H1 (cell line): ENCODE data around the gene SMIM20. TPM values are rescaled to one million over a fixed set of nuclear protein-coding genes. Genes with fewer than 3 reads are reported as not detected.

Experiments
- CTCF ChIA-PET: fragments of 300-600 bp; sonication (Branson Sonifier 250); formaldehyde crosslinking; loops from one replicate; lab custom pipeline; 2021; ENCODE audit not compliant: partially characterized antibody; lab: Charles Lee
- POLR2A ChIA-PET: fragments of 300-600 bp; sonication (Branson Sonifier 250); formaldehyde crosslinking; loops from one replicate; lab custom pipeline; 2021; ENCODE audit warnings: inconsistent platforms; ENCODE audit not compliant: partially characterized antibody; lab: Charles Lee
- DNase-seq, 2 experiments: peaks; one replicate each; pipeline versions ENCODE4 v3.0.0 to v3.0.0-alpha.2; 2010 to 2022; ENCODE audit warnings: low spot score in 2 of 2, low read depth in 1 of 2, mixed read lengths in 1 of 2
- FAIRE-seq: peaks from 2 replicates; lab custom pipeline; 2011; peaks lifted over from hg19 to GRCh38; lab: Jason Lieb, UNC
- H2AFZ ChIP-seq: 2 replicates; pipeline ENCODE4 v1.8.1; 2012; ENCODE audit warnings: low read length, inconsistent platforms
- H2AK5ac ChIP-seq: 2 replicates; pipeline ENCODE4 v1.6.1; 2013; ENCODE audit warnings: low read depth, low read length
- H2BK120ac ChIP-seq: replicated peaks from 2 replicates; pipeline ENCODE3; 2013; ENCODE audit warnings: low read depth, low read length, inconsistent platforms
- H2BK12ac ChIP-seq: 2 replicates; pipeline ENCODE4 v1.6.1; 2013; ENCODE audit warnings: low read depth, low read length
- H2BK15ac ChIP-seq: 2 replicates; pipeline ENCODE4 v1.6.1; 2013; ENCODE audit warnings: low read length
- H2BK20ac ChIP-seq: 2 replicates; pipeline ENCODE4 v1.6.1; 2013; ENCODE audit warnings: low read length
- H2BK5ac ChIP-seq: 2 replicates; pipeline ENCODE4 v1.6.1; 2013; ENCODE audit warnings: low read depth, low read length
- H3K14ac ChIP-seq: 2 replicates; pipeline ENCODE4 v1.6.1; 2013; ENCODE audit warnings: inconsistent platforms; ENCODE audit not compliant: insufficient read length
- H3K18ac ChIP-seq: 2 replicates; pipeline ENCODE4 v1.6.1; 2013; ENCODE audit warnings: low read length; ENCODE audit errors: extremely low read depth
- H3K23ac ChIP-seq: 2 replicates; pipeline ENCODE4 v1.6.1; 2013; ENCODE audit warnings: inconsistent platforms; ENCODE audit not compliant: insufficient read length
- H3K23me2 ChIP-seq: 2 replicates; pipeline ENCODE4 v1.6.1; 2013; ENCODE audit warnings: low read depth, low read length
- H3K27ac ChIP-seq: 2 replicates; pipeline ENCODE4 v1.6.1; 2011; ENCODE audit warnings: low read depth, low read length, inconsistent platforms
- H3K27me3 ChIP-seq, 4 experiments: replicated peaks in 1 of 4; 1 replicate in 1 of 4; 2 replicates in 3 of 4; pipeline versions ENCODE4 v1.6.1 to v1.8.1; 2011 to 2013; ENCODE audit warnings: low read length in 3 of 4, mild to moderate bottlenecking in 3 of 4, inconsistent platforms in 2 of 4, mixed read lengths in 2 of 4, moderate library complexity in 1 of 4; ENCODE audit not compliant: control insufficient read depth in 3 of 4, insufficient read depth in 3 of 4; ENCODE audit errors: extremely low read depth in 1 of 4
- H3K36me3 ChIP-seq, 4 experiments: 2 replicates each; pipeline versions ENCODE4 v1.6.1 to v1.8.1; 2011 to 2013; ENCODE audit warnings: mild to moderate bottlenecking in 4 of 4, low read length in 3 of 4, moderate library complexity in 2 of 4, control low read depth in 1 of 4, inconsistent platforms in 1 of 4; ENCODE audit not compliant: insufficient read depth in 4 of 4, control insufficient read depth in 2 of 4
- H3K4ac ChIP-seq: replicated peaks from 2 replicates; pipeline ENCODE3; 2013; ENCODE audit warnings: low read length, low read depth, mixed read lengths, inconsistent platforms; ENCODE audit not compliant: insufficient read length
- H3K4me1 ChIP-seq, 4 experiments: replicated peaks in 1 of 4; 1 replicate in 1 of 4; 2 replicates in 3 of 4; pipeline versions ENCODE4 v1.6.1 to v1.8.1; 2011 to 2013; ENCODE audit warnings: low read length in 3 of 4, inconsistent platforms in 2 of 4, mixed read lengths in 1 of 4; ENCODE audit not compliant: insufficient read depth in 4 of 4, control insufficient read depth in 3 of 4
- H3K4me2 ChIP-seq, 2 experiments: 2 replicates each; pipeline versions ENCODE4 v1.6.1 to v1.8.1; 2011 to 2013; ENCODE audit warnings: low read depth in 2 of 2, low read length in 2 of 2, control low read depth in 1 of 2, inconsistent platforms in 1 of 2, mild to moderate bottlenecking in 1 of 2; ENCODE audit not compliant: insufficient read depth in 1 of 2
- H3K4me3 ChIP-seq, 4 experiments: fragments of 200-600, 300-600 bp in 1 of 4; sonication (generic), shearing (Covaris generic), sonication (Bioruptor Twin) in 1 of 4; 2 replicates each; pipeline versions ENCODE4 v1.5.1 to v1.8.1; 2011 to 2016; ENCODE audit warnings: low read length in 4 of 4, low read depth in 3 of 4, control low read depth in 2 of 4, inconsistent platforms in 2 of 4, mild to moderate bottlenecking in 2 of 4, mixed read lengths in 1 of 4, moderate library complexity in 1 of 4; ENCODE audit not compliant: insufficient read depth in 2 of 4; ENCODE audit errors: extremely low read depth in 1 of 4
- H3K56ac ChIP-seq: replicated peaks from 2 replicates; pipeline ENCODE3; 2013; ENCODE audit warnings: low read depth, mild to moderate bottlenecking, mixed read lengths, low read length, inconsistent platforms; ENCODE audit not compliant: insufficient read length
- H3K79me1 ChIP-seq: 2 replicates; pipeline ENCODE4 v1.6.1; 2013; ENCODE audit warnings: low read depth, low read length, control low read depth
- H3K79me2 ChIP-seq, 2 experiments: 2 replicates each; pipeline versions ENCODE4 v1.6.1 to v1.8.1; 2012 to 2013; ENCODE audit warnings: low read length in 2 of 2, mild to moderate bottlenecking in 2 of 2, inconsistent platforms in 1 of 2; ENCODE audit not compliant: insufficient read depth in 2 of 2, control insufficient read depth in 1 of 2
- H3K9ac ChIP-seq, 4 experiments: replicated peaks in 1 of 4; 1 replicate in 1 of 4; 2 replicates in 3 of 4; pipeline versions ENCODE4 v1.6.1 to v1.8.1; 2011 to 2013; ENCODE audit warnings: low read depth in 3 of 4, low read length in 3 of 4, control low read depth in 2 of 4, mild to moderate bottlenecking in 2 of 4, moderate library complexity in 2 of 4, inconsistent platforms in 1 of 4; ENCODE audit errors: extremely low read depth in 1 of 4
- H3K9me3 ChIP-seq, 2 experiments: 2 replicates each; pipeline versions ENCODE4 v1.6.1 to v1.8.1; 2012 to 2013; ENCODE audit warnings: mild to moderate bottlenecking in 2 of 2, moderate library complexity in 2 of 2, control low read depth in 1 of 2, inconsistent platforms in 1 of 2, low read depth in 1 of 2, low read length in 1 of 2, mixed read lengths in 1 of 2; ENCODE audit not compliant: insufficient read depth in 2 of 2
- H4K20me1 ChIP-seq, 2 experiments: replicated peaks in 1 of 2; 2 replicates each; pipeline versions ENCODE3 to v1.8.1; 2011 to 2013; ENCODE audit warnings: inconsistent platforms in 2 of 2, low read length in 2 of 2, mild to moderate bottlenecking in 1 of 2; ENCODE audit not compliant: insufficient read depth in 2 of 2, control insufficient read depth in 1 of 2
- H4K5ac ChIP-seq: 2 replicates; pipeline ENCODE4 v1.6.1; 2013; ENCODE audit warnings: low read length, low read depth, mixed read lengths, inconsistent platforms; ENCODE audit not compliant: insufficient read length
- H4K8ac ChIP-seq: 2 replicates; pipeline ENCODE4 v1.8.0; 2013; ENCODE audit warnings: mild to moderate bottlenecking, moderate library complexity, low read length, inconsistent platforms; ENCODE audit not compliant: insufficient read depth; ENCODE audit errors: extremely low read depth
- H4K91ac ChIP-seq: replicated peaks from 2 replicates; pipeline ENCODE3; 2013; ENCODE audit warnings: low read length, mixed read lengths, inconsistent platforms; ENCODE audit not compliant: insufficient read length
- BCL11A ChIP-seq, 2 experiments: IDR thresholded peaks; one replicate each; pipeline ENCODE4 v1.6.1; 2011; ENCODE audit warnings: low read depth in 2 of 2, low read length in 2 of 2, mild to moderate bottlenecking in 2 of 2
- KDM4A ChIP-seq: IDR thresholded peaks from one replicate; pipeline ENCODE4 v1.7.1; 2012; ENCODE audit warnings: low read depth, mild to moderate bottlenecking, moderate library complexity, low read length, inconsistent platforms; ENCODE audit not compliant: severe bottlenecking
- POLR2A ChIP-seq, 2 experiments: IDR thresholded peaks; 1 replicate in 1 of 2; 2 replicates in 1 of 2; pipeline ENCODE4 v1.6.1; 2011; ENCODE audit warnings: low read depth in 2 of 2, low read length in 2 of 2, mild to moderate bottlenecking in 2 of 2; ENCODE audit errors: control extremely low read depth in 1 of 2
- SAP30 ChIP-seq: fragments of 300-600 bp; sonication (generic); IDR thresholded peaks from 2 replicates; pipeline ENCODE4 v1.7.1; 2012; ENCODE audit warnings: low read length, moderate library complexity, mild to moderate bottlenecking, inconsistent platforms; ENCODE audit not compliant: insufficient read depth, insufficient replicate concordance
- WGBS, 2 experiments: shearing (Covaris generic) in 1 of 2; methylation state at CpG; one replicate each; pipeline versions ENCODE4 v1.1.6 to v1.1.7; 2013 to 2015; ENCODE audit warnings: low lambda C conversion rate in 2 of 2, mixed read lengths in 2 of 2, inconsistent platforms in 1 of 2, low coverage in 1 of 2, missing lambda C conversion rate in 1 of 2; ENCODE audit not compliant: insufficient replicate concordance in 2 of 2, insufficient coverage in 1 of 2, insufficient read length in 1 of 2; ENCODE audit errors: extremely low coverage in 1 of 2, missing lambda C conversion rate in 1 of 2; 5-methylcytosine and 5-hydroxymethylcytosine counted together
- polyA plus RNA-seq, 7 experiments: library from polyadenylated mRNA; depleted of rRNA in 3 of 7; stranded (reverse) in 5 of 7; unstranded in 2 of 7; fragments of >200 nt in 5 of 7; fragments of 200-250 nt in 2 of 7; gene quantifications; 1 replicate in 5 of 7; 2 replicates in 1 of 7; 4 replicates in 1 of 7; pipeline versions ENCODE4 v1.2.1 to v1.2.3, GENCODE V29; 2011 to 2013; ENCODE audit warnings: missing spikeins in 2 of 7, mixed read lengths in 2 of 7
- total RNA-seq: library from RNA; stranded (reverse); fragmentation: NEBNext Ultra II Directional; extraction: Animal tissue kit (Norgen Biotek cat#: 25700); gene quantifications from 2 replicates; pipeline ENCODE4 v1.2.1, GENCODE V29; 2021
- TF ChIP-seq, protein P1 (sequence below): IDR thresholded peaks from 2 replicates; pipeline ENCODE4 v1.6.1; 2011; ENCODE audit warnings: low read length, improper control_type of control experiment

Gene SMIM20
- total and polyA plus RNA-seq, 2 of the 8 experiments (the other 6 are each of a cell fraction or from before 2014, with no cell fraction given), result 21.9 to 36.9 TPM

DNA sequence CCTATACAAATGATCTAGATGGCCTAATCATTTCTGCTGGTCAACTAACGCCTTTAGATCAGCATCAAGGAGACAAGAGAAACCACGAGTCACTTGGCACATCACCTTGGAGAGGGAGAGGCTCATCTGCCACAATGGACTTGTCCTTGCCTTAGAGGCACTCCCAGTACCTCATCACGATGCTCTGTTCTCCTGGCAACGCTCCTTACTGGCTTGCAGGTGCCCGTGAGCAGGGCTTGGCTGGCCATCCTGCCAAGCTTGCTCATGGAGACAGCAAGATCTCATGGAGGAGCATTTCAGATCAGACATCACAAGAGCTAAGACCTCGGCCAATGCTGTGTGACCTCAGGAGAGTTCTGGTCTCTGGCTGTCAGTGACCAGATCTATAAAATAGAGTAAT, 2.7 kb upstream of the SMIM20 start:
- H3K79me1 ChIP-seq, result 0 out of 2 replicates have a peak, but pooled peaks cover 2% of the 10 kb centered on the region
- H2AFZ ChIP-seq, result no peak overlapping the region
- 86% methylated on average over 6 of the region's 6 CpGs; no CpG with 5 or more reads in 1 of the 2 experiments for WGBS, 2 experiments
- H3K23ac ChIP-seq, result no peak overlapping the region
- no peak overlapping the region for H3K4ac ChIP-seq
- ChIA-PET CTCF (interaction anchor here (0.8 to 2.8 kb wide), 5 partner anchors 15 to 47 kb away, joined by 4 to 13 read pairs (median 5); no protein-coding TSS in a partner anchor), POLR2A (no interaction called here)
- H3K4me2 ChIP-seq, result no peak overlapping the region
- no peak overlapping the region for H3K14ac ChIP-seq
- H3K36me3 ChIP-seq, result no peaks in the 10 kb centered on the region
- no peak overlapping the region for H3K56ac ChIP-seq
- no peak overlapping the region for H2BK120ac ChIP-seq
- H3K23me2 ChIP-seq, result peaks cover 9% of the 10 kb centered on the region
- no peak overlapping the region for H2BK15ac ChIP-seq
- no peak overlapping the region for H3K18ac ChIP-seq
- H2BK5ac ChIP-seq, result no peak overlapping the region
- H2BK20ac ChIP-seq, result no peak overlapping the region
- H4K8ac ChIP-seq, result no peak overlapping the region
- DNase-seq (no peak), FAIRE-seq (no peak)
- H3K9me3 ChIP-seq, result 0 out of 4 replicates have a peak, but pooled peaks cover 0 to 4% of the 10 kb centered on the region in 2 experiments
- peaks cover 3 to 7% (median 5%) of the 10 kb centered on the region in 4 experiments; a peak in 6 of 7 replicates for H3K4me1 ChIP-seq
- no peak overlapping the region for H2BK12ac ChIP-seq
- no peak overlapping the region for H3K4me3 ChIP-seq
- H4K20me1 ChIP-seq, result no peaks in the 10 kb centered on the region
- 0 out of 4 replicates have a peak, but pooled peaks cover 0 to 7% of the 10 kb centered on the region in 2 experiments for H3K79me2 ChIP-seq
- H4K5ac ChIP-seq, result no peak overlapping the region
- H4K91ac ChIP-seq, result no peak overlapping the region
- no peak overlapping the region for H3K9ac ChIP-seq
- no peak overlapping the region for H2AK5ac ChIP-seq
- peaks cover 0 to 8% (median 4%) of the 10 kb centered on the region in 4 experiments; a peak in 3 of 7 replicates for H3K27me3 ChIP-seq
- H3K27ac ChIP-seq, result no peak overlapping the region
- TF ChIP-seq BCL11A (IDR thresholded peaks at IDR 0.05; ENCODE audit: low read depth in 2 of 2, low read length in 2 of 2), result no peak
- no peak for TF ChIP-seq POLR2A (IDR thresholded peaks at IDR 0.05; ENCODE audit: control extremely low read depth in 1 of 2, low read depth in 2 of 2, low read length in 2 of 2)
- TF ChIP-seq, protein P1, sequence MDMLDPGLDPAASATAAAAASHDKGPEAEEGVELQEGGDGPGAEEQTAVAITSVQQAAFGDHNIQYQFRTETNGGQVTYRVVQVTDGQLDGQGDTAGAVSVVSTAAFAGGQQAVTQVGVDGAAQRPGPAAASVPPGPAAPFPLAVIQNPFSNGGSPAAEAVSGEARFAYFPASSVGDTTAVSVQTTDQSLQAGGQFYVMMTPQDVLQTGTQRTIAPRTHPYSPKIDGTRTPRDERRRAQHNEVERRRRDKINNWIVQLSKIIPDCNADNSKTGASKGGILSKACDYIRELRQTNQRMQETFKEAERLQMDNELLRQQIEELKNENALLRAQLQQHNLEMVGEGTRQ, result no peak
- TF ChIP-seq KDM4A, result no peak
- no peak for TF ChIP-seq SAP30
